Heart left ventricle (tissue), 16 donors: ENCODE measurements around the gene VIL1. TPM values are rescaled to one million over a fixed set of nuclear protein-coding genes. Genes with fewer than 3 reads are reported as not detected.

Experiments used
- ATAC-seq, 4 donors: fragments of 200-7000 bp; cut with Tn5 transposase; one replicate each; pipeline ENCODE4 v1.9.1; 2020 to 2022; ENCODE audit warnings: moderate library complexity in 4 of 4, mild to moderate bottlenecking in 3 of 4, moderate number of reproducible peaks in 1 of 4
- DNase-seq, 5 donors: peaks; one replicate each; pipeline ENCODE4 v3.0.0-alpha.2; 2020
- H3K27ac ChIP-seq, 12 donors: fragments of 200-600 bp; sonication (generic) in 4 of 12; one replicate each; pipeline versions ENCODE4 v1.5.0 to v1.8.0; 2016 to 2022; ENCODE audit warnings: mild to moderate bottlenecking in 2 of 12
- H3K27me3 ChIP-seq, 9 donors: fragments of 200-600 bp; sonication (generic) in 2 of 9; one replicate each; pipeline versions ENCODE4 v1.5.1 to v1.8.0; 2016 to 2022; ENCODE audit warnings: mild to moderate bottlenecking in 3 of 9
- H3K36me3 ChIP-seq, 9 donors: fragments of 200-600 bp; sonication (generic) in 2 of 9; one replicate each; pipeline versions ENCODE4 v1.5.0 to v1.8.0; 2018 to 2022; ENCODE audit warnings: mild to moderate bottlenecking in 2 of 9
- H3K4me1 ChIP-seq, 12 donors: fragments of 200-600 bp; sonication (generic) in 4 of 12; one replicate each; pipeline versions ENCODE4 v1.5.0 to v1.8.0; 2016 to 2022; ENCODE audit warnings: mild to moderate bottlenecking in 3 of 12
- H3K4me3 ChIP-seq, 12 donors: fragments of 200-600 bp; sonication (generic) in 4 of 12; one replicate each; pipeline versions ENCODE4 v1.5.0 to v1.8.0; 2017 to 2022; ENCODE audit warnings: mild to moderate bottlenecking in 9 of 12, moderate library complexity in 4 of 12
- H3K9me3 ChIP-seq, 12 donors: fragments of 200-600 bp; sonication (generic) in 4 of 12; one replicate each; pipeline versions ENCODE4 v1.5.0 to v1.8.0; 2016 to 2022; ENCODE audit warnings: mild to moderate bottlenecking in 1 of 12
- POLR2A ChIP-seq, 2 donors: fragments of 450-650 bp; IDR thresholded peaks; one replicate each; pipeline ENCODE4 v1.6.1; 2017; ENCODE audit warnings: antibody characterized with exemption in 2 of 2, mild to moderate bottlenecking in 2 of 2, moderate library complexity in 2 of 2
- WGBS, 4 donors: extraction: QIAGEN DNeasy Blood & Tissue Kit in 2 of 4; methylation state at CpG; one replicate each; pipeline versions ENCODE4 v1.1.5 to v1.1.7; 2013 to 2018; 5-methylcytosine and 5-hydroxymethylcytosine counted together
- intact Hi-C, 10 donors: fragments of 100-400 bp; cut with DNase I; formaldehyde crosslinking; loops; one replicate each; pipeline versions ENCODE4 v1.11.1 to v1.14.2; 2022
- polyA plus RNA-seq, 2 donors: library from polyadenylated mRNA; stranded (reverse); fragments of 200-250 nt; gene quantifications; one replicate each; pipeline ENCODE4 v1.2.3, GENCODE V29; 2013
- total RNA-seq, 9 donors: library from RNA; depleted of rRNA in 2 of 9; stranded (reverse); fragments of >200 nt in 2 of 9; fragmentation: NEBNext Ultra II Directional in 3 of 9; extraction: Animal tissue kit (Norgen Biotek cat#: 25700) in 3 of 9; gene quantifications; one replicate each; pipeline versions ENCODE4 v1.1.0 to v1.2.4, GENCODE V29; 2016 to 2023
- TF ChIP-seq, protein P1 (sequence below), 12 donors: fragments of 200-600 bp; sonication (generic) in 4 of 12; IDR thresholded peaks; one replicate each; pipeline versions ENCODE4 v1.5.0 to v1.8.0; 2018 to 2022; ENCODE audit warnings: antibody characterized with exemption in 12 of 12, mild to moderate bottlenecking in 5 of 12
- donor health status: ischemic (EF 13 %, LVEDD 7.1; RV severe dilation, severe dysfunction).
- donor health status: healthy with polysubstance abuse.
- donor health status: DM: no; HTN: yes; CAD: no.
- donor health status: DM: no; HTN: no; CAD: no.
- donor health status: ischemic (EF 25% LVEDD 6.9; RV normal size, moderate dysfunction).
- donor health status: ischemic (EF 25% LVEDD 5.7; RV mildly dilated, moderate dysfunction).
- donor health status: healthy.
- donor health status: DM: yes; HTN: yes; CAD: no.
- donor health status: ischemic (EF 35%, LVEDD 5.7; RV mildly dilated, moderate dysfunction).
- donor health status: nonischemic (EF 11% LVEDD 7.7; RV severe dilation, severe dysfunction).
- donor health status: DM: yes; HTN: yes; CAD: no.
- donor health status: PGD.
- donor health status: ischemic (EF 29% LVEDD 5.4; RV normal size, mild dysfunction).
- donor health status: nonischemic (EF 23%, LVEDD 6.1; RV moderate dilation, normal function).

Gene VIL1
- total and polyA plus RNA-seq, 11 donors = 0.04 to 0.07 TPM; not detected in 9

- Histone ChIP-seq H3K27me3 (no peaks in the 10 kb centered on the region), H3K9me3 (no peaks in the 10 kb centered on the region), H3K27ac (peak overlapping the region; percentile 99 to 100 (median 100)), H3K36me3 (peaks cover 0 to 28% (median 24%) of the 10 kb centered on the region in 9 donors), H3K4me3 (peak overlapping the region; percentile 63 to 100 (median 96)), H3K4me1 (peaks cover 9 to 72% (median 45%) of the 10 kb centered on the region in 12 donors)
- DNase-seq (peak; percentile 91 to 95 (median 92)), ATAC-seq (peak; percentile 13 to 53 (median 45))
- intact Hi-C loops = loop anchor here in 7 of 10 donors (2.0 to 10.0 kb wide), 7 partner anchors 94 to 214 kb away; partner anchors contain the start of genes AAMP (in 4 of the 7), PNKD (in 4 of the 7) and ARPC2 (in 1 of the 7)
- TF ChIP-seq, protein P1, sequence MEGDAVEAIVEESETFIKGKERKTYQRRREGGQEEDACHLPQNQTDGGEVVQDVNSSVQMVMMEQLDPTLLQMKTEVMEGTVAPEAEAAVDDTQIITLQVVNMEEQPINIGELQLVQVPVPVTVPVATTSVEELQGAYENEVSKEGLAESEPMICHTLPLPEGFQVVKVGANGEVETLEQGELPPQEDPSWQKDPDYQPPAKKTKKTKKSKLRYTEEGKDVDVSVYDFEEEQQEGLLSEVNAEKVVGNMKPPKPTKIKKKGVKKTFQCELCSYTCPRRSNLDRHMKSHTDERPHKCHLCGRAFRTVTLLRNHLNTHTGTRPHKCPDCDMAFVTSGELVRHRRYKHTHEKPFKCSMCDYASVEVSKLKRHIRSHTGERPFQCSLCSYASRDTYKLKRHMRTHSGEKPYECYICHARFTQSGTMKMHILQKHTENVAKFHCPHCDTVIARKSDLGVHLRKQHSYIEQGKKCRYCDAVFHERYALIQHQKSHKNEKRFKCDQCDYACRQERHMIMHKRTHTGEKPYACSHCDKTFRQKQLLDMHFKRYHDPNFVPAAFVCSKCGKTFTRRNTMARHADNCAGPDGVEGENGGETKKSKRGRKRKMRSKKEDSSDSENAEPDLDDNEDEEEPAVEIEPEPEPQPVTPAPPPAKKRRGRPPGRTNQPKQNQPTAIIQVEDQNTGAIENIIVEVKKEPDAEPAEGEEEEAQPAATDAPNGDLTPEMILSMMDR (IDR thresholded peaks at IDR 0.05) = no peak
- TF ChIP-seq POLR2A (IDR thresholded peaks at IDR 0.05) = no peak
- 1% methylated on average over 29 to 95 of the region's 95 CpGs for WGBS, 4 donors
Observed at GRCh38 chr2:218398437-218399390, 20.2 kb upstream of the VIL1 start.

DNA sequence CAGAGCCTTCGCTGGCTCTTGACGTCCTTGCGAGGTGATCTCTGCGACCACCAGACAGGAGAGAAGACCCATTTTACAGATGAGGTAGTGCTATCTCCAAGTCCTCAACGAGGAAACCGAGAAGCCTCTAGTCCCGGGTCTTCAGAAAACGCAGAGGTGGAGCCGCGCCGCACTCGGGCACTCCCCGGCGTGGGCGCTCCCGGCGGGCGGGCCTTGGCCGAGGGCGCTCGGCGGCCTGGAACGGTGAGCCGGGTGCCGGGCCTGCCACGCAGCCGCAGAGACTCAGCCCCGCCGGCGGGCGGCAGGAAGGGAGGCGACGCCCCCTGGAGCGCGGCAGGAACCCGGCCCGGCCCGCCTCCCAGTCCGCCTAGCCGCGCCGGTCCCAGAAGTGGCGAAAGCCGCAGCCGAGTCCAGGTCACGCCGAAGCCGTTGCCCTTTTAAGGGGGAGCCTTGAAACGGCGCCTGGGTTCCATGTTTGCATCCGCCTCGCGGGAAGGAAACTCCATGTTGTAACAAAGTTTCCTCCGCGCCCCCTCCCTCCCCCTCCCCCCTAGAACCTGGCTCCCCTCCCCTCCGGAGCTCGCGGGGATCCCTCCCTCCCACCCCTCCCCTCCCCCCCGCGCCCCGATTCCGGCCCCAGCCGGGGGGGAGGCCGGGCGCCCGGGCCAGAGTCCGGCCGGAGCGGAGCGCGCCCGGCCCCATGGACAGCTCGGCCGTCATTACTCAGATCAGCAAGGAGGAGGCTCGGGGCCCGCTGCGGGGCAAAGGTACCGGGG, 19.3 kb upstream of the VIL1 start, which contains the start of gene CTDSP1:
Gene CTDSP1, plus strand, starts transcription at position 478 of the 776 bp plus-strand sequence. Its CDS starts 223 bp downstream, at position 701.
- intact Hi-C loops = loop anchor here in 8 of 10 donors (2.0 to 10.0 kb wide), 9 partner anchors 95 to 255 kb away; partner anchors contain the start of genes AAMP (in 4 of the 8), BCS1L (in 4 of the 8), PNKD (in 4 of the 8) and ZNF142 (in 4 of the 8)
- Histone ChIP-seq H3K27ac (peak within 1 kb of the TSS; percentile 99 to 100 (median 100)), H3K27me3 (no peaks in the 10 kb centered on the region), H3K9me3 (no peaks in the 10 kb centered on the region), H3K4me1 (peaks cover 10 to 72% (median 48%) of the 10 kb centered on the region in 12 donors), H3K4me3 (peak within 1 kb of the TSS; percentile 63 to 100 (median 96)), H3K36me3 (peaks cover 2 to 37% (median 33%) of the 10 kb centered on the region in 9 donors)
- 0 to 1% (median 0%) methylated on average over 25 to 78 of the region's 78 CpGs for whole genome bisulfite sequencing, 4 donors
- DNase-seq (peak; percentile 98), ATAC-seq (peak; percentile 47 to 72 (median 64))
- peak in 1 of 2 donors; percentile 62 for TF ChIP-seq POLR2A (IDR thresholded peaks at IDR 0.05)
- TF ChIP-seq, protein P1 (IDR thresholded peaks at IDR 0.05) = peak in 6 of 12 donors; percentile 9 to 42 (median 20)

GRCh38 chr2:218400167-218400929, 18.6 kb upstream of the VIL1 start:
- TF ChIP-seq POLR2A (IDR thresholded peaks at IDR 0.05) = no peak
- TF ChIP-seq, protein P1 (IDR thresholded peaks at IDR 0.05) = no peak
- peaks cover 3 to 44% (median 40%) of the 10 kb centered on the region in 9 donors for H3K36me3 ChIP-seq
- peak; percentile 57 to 82 (median 60) for DNase-seq
- peaks cover 13 to 74% (median 54%) of the 10 kb centered on the region in 12 donors for H3K4me1 ChIP-seq
- intact Hi-C loops = loop anchor here in 5 of 10 donors (10.0 kb wide), 2 partner anchors 164 to 254 kb away; partner anchors contain the start of genes BCS1L (in 4 of the 5), ZNF142 (in 4 of the 5), CNOT9 (in 1 of the 5) and USP37 (in 1 of the 5)
- ATAC-seq = no peak
- peak overlapping the region; percentile 99 to 100 (median 100) for H3K27ac ChIP-seq
- H3K4me3 ChIP-seq = peak overlapping the region; percentile 63 to 100 (median 96)
- no peaks in the 10 kb centered on the region for H3K9me3 ChIP-seq
- no peaks in the 10 kb centered on the region for H3K27me3 ChIP-seq
- 1% methylated on average over 24 to 63 of the region's 63 CpGs for WGBS, 4 donors
